HG03103 (cell line): ENCODE results near the gene AP3S2.
"Not testable (repeated sequence)": the region's sequence is repeated elsewhere in the genome, so short reads cannot be mapped to it uniquely, and the experiment has no call there.

Experiments
- ATAC-seq: cut with Tn5 transposase; IDR thresholded peaks from one replicate; pipeline ENCODE4 v1.9.1; 2021; ENCODE audit warnings: low read depth; ENCODE audit not compliant: unreplicated experiment

AP3S2 gene

DNA sequence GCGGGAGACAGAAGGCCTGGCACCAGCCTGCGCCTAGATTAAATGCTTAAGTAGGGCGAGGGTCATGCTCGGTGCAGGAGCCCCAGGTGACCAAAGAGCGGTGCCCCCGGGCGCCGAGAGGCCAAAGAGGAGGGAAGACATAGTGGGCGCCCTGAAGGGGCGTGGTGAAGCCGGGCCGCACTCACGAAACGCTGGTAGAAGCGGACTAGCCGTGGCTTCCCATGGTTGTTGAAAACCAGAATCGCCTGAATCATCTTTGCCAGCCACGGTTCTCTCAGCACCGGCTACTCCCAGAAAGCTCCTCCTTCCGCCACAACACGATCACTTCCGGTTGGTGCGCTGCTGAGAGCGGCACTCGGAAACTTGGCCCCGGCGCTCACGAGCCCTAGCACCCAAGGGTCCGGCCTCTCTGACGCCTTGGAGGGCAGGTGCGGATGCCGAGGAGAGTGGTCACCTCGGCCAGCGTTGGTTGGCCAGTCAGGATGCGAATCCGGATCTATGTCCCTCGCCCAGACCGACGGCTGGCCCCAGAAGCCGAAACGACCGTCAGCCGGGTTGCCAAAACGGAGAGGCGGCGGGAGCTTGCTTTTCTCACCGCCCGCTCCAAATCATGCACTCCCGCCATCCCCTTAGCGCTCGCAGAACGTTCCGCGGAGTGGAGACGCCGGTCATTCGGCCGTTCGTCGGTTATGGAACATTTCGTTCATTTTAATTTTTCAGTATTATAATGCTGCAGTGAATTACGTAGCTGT lies at the start of gene AP3S2:
Gene AP3S2 (minus strand): TSS at position 299 of the 752 bp plus-strand sequence. CDS start 45 bp downstream, at position 254.
- peak; percentile 84 for ATAC-seq

GRCh38 chr15:89939910-89940309 lies 46.1 kb upstream of the AP3S2 start:
- no peak for ATAC-seq

- not testable (repeated sequence) for ATAC-seq
These were observed 45.6 kb upstream of the AP3S2 start for GRCh38 chr15:89939377-89939776.

- no peak for ATAC-seq
These were observed 43.9 kb upstream of the AP3S2 start for GRCh38 chr15:89937365-89938350.

- ATAC-seq: no peak
These were observed 43.0 kb upstream of the AP3S2 start for GRCh38 chr15:89936786-89937265.

- no peak for ATAC-seq
These were observed 42.4 kb upstream of the AP3S2 start for GRCh38 chr15:89936051-89936785.

DNA sequence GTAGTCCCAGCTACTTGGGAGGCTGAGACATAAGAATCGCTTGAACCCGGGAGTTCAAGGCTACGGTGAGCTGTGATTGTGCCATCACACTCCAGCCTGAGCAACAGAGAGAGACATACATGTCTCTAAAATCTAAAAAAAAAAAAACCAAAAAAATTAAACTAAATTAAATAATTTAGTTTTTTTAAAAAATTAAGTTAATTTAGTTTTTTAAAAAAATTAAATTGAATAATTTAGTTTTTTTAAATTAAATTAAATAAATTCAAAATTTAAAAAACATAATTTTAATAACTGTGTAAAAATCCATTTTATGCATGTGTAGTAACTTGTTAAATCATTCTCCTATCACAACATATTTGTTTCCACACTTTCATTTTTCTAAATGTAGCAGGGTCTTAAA lies 39.1 kb upstream of the AP3S2 start:
- no peak for ATAC-seq

DNA sequence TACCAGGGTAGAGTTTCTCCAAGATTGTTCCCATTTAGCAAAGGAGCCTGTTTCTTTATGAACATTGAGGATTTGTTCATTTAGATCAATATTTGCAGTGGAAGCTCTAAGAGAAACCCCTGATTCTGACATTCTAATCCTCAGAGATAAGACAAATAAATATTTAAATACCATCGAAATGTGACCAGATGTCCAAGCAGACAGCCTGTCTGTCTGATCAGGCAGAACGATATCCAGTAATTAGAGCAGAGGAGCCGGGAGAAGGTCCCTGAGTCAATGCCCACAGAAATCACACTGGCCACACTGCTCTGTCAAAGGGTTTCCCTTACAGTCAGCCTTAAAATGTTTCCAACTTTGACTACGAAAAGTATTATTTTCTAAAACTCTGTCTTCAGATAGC lies 34.6 kb upstream of the AP3S2 start:
- no peak for ATAC-seq

GRCh38 chr15:89926158-89926557 lies 32.4 kb upstream of the AP3S2 start:
- no peak for ATAC-seq

DNA sequence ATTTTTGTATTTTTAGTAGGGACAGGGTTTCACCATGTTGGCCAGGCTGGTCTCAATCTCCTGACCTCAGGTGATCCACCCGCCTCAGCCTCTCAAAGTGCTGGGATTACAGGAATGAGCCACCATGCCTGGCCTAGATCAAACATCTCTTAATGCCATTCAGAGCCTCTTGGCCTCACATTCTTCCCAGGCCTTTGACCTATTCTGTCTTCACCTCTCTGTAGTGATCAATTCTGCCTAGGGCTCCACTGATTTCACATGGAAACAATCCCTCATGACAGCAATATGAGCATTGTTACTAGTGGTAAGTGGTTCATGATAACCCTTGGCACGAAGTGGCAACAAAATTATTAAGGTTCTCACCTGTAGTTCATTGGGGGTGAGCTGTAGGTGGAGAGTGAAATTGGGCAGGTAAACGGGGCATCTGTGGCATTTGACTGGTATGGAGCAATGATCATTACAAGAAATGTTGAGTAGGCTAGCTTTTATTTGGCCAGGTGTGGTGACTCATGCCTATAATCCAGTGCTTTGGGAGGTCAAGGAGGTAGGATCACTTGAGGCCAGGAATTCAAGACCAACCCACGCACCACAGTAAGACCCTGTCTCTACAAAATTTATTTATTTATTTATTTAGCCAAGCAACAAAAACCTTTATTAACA lies 23.8 kb upstream of the AP3S2 start:
- no peak for ATAC-seq

GRCh38 chr15:89916660-89917059 lies 22.9 kb upstream of the AP3S2 start:
- ATAC-seq: no peak

GRCh38 chr15:89912674-89913396 lies 19.0 kb upstream of the AP3S2 start, which contains the start of gene ARPIN:
ARPIN (minus strand) TSS chr15:89912952; CDS start chr15:89912835, 117 bp downstream.
- no peak for ATAC-seq

DNA sequence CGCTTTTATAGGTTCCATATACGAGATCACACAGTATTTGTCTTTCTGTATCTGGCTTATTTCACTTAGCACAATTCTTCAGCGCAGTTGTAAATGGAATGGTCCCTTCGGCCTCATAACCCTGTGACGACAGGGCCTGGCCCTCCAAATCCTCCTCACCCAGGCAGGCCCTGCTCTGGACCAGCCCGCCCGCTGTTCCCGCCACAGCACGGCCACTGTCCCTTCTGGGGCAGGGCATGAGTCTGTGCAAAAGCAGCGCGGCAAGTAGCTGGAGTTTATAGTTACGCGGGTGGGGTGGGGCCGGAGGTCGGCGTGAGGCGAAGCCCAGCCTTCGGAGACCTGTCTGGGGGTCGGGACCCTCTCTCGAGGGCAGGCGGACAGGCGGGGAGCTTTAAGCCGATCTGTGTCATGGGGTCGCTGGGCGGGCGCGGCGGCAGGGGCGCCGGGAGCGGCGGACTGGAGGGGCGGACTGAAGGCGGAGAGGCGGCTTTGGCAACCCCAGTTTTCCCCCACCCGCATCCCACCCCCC lies 18.4 kb upstream of the AP3S2 start:
- ATAC-seq: no peak

DNA sequence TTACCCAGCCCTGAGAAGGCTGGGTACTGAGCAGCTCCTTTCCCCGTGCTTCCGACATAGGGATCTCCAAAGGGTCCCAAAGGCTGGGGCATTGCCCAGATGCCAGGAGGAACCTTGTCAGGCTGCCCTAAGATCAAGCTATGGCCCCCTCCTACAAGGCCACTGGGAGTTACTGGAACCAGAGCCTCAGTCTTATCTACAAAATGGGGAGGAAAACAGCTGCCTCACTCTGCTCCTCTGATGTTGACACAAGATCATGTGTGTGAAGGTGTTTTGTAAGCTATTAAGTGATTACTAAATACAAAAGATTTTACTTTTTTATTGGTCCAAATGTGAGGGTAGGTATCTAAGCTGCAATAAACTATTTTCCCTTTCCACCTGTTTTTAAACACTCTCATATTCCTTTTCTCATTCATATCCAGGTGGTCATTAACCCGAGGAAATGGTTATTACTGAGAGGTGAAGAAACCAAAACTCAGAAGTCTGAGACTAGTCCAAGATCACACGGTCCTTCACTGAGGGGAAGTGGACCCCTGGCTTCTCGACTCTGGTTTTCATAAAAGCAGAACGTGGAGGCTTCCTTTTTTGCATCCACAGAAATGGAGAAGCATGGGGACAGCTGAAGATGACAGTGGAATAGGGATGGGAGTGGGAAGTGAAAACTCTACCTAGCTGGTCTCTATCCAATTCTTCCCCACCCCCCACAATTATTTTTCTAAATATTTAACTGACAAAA lies 17.3 kb upstream of the AP3S2 start:
- no peak for ATAC-seq

DNA sequence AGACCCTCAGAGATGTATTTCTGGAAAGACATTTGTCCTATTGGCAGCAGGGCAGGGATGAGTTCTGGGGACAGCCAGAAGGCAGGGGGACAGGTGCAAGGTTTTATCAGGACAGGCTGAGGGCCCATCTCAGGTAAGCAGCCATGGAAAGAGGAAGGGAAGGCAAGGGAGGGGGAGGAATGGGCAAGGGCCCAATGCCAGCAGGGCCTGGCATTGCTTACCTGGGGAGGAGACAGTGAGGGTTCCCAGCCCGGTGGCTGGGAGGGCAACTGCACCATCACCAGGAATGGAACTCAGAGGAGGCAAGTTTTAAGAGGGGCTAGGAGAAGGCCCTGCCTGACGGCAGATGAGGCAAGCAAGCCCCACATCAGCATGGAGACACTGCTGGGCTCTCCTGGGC lies 15.8 kb upstream of the AP3S2 start:
- ATAC-seq: no peak

- ATAC-seq: no peak
These were observed 14.4 kb upstream of the AP3S2 start for GRCh38 chr15:89908226-89908625.

DNA sequence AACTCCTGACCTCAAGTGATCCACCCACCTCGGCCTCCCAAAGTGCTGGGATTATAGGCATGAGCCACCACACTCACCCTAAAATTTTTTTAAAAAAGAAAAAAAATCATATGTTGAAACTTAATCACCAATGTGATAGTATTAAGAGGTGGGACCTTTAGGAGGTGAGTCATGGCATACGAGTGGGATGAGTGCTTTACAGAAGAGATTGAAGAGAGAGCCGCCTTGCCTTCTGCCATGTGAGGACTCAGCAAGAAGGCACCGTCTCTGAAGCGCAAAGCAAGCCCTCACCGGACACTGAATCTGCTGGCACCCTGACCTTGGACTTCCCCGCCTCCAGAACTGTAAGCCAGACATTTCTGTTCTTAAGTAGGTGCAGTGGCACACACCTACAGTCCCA lies 13.5 kb upstream of the AP3S2 start:
- ATAC-seq: no peak

DNA sequence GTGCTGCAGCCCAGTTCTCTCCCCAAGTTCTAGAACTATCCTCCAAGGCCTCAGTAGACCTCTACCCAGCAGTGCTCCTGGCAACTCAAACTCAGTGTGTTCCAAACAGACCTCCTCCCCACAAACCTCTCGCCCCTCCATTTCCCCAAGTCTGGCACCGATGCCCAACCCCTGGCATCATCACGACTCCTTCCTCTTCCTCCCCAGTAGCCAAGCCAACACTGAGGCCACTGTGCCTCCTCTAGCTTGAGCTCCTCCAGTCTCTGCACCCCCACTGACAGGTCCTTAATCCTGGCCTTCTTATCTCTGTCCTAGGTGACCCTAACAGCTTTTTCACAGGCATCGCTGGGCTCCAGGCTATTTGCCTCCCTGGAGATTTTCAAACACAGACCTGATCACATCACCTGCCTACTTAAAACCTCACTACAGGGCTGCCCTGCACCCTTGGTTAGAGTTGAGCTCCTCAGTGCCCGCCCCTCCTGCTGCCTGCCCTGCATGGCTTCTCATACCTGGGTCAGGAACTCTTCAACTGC lies 12.1 kb upstream of the AP3S2 start:
- no peak for ATAC-seq
